ENCODE data around the gene ZXDB.
"Not testable (repeated sequence)": the region's sequence is repeated elsewhere in the genome, so short reads cannot be mapped to it uniquely, and the experiment has no call there.

The ZXDB gene

DNA sequence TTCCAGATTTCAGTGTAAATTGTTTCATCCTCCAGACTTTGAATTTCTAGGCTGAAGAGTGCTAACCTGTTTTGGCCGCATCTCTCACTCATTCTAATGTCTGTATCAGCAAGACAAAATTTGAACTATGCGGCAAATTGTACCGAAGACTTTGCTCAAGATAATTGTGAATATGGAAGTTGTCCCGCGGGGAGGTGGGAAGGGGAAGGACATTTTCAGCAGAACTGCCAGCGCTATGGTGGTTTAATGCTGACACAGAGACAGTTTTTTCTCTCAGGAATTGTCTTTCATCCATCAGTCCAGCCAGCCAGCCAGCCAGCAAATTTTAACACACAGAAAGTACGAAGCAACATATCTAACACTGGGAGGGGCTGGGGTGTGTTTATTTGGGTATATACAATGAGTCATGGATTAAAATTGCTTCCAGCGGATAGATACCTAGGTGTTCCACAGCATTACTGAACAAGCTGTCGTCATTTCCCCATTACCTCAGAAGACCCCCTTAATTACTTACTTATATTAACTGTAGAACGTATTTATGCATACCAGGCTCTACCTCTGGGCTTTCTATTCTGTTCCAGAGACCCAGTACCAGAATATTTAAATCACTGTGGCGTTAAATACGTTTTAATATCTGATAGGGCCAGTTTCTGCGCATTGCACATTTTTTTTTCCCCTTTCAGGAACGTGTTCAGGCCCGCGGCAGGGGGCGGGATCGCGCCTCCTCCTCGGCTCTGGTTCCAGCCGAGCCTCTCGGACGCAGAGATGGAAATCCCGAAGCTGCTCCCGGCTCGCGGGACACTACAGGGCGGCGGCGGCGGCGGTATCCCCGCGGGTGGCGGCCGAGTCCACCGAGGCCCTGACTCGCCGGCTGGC lies at the start of gene ZXDB:
Gene ZXDB, plus strand, starts transcription at position 728 of the 876 bp plus-strand sequence. Its CDS starts 38 bp downstream, at position 766.
- peak; percentile 13 for DNase-seq

DNA sequence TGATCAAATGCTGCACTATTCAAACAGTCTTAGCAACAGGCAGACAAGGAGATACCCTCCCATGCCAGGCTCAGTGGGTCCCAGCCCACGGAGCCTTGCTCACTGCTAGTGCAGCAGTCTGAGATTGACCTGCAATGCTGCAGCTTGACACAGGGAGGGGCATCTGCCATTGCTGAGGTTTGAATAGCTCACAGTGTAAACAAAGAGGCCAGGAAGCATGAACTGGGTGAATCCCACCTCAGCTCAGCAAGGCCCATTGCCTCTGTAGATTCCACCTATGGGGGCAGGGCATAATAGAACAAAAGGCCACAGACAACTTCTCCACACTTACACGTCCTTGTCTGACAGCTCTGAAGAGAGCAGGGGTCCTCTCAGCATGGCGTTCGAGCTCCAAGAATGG lies 26.6 kb upstream of the ZXDB start:
- no peak for DNase-seq

DNA sequence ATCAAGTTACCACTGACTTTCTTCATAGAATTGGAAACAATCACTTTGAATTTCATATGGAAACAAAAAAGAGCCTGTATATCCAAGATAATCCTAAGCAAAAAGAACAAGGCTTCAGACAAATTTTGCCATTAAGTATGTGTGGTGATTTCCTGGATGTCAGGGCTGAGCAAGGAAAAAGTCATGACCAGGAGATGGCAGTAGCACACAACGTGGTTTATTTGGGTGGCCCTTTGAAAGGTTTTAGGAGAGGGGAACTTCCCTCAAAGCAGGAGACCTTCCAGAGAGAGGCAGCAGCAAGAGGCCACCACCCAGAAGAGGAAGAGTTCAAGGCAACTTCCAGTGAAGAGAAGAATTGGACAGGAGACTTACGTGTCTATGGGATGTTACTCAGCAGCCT lies 18.1 kb upstream of the ZXDB start:
- DNase-seq = peak; percentile 22

DNA sequence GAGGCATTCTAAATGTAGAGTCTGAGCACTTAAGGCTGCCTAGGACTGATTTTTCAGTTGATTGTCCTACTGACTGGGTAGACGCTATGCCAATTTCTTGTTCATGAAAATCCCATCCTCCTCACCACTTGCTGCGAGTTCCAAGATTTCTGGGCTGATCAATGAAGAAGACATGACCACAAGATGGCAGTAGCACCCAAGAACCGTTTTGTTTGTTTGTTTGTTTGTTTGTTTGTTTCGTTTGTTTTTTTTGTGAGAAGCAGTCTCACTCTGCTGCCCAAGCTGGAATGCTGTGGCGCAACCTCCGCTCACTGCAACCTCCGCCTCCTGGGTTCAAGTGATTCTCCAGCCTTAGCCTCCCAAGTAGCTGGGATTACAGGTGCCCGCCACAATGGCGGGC lies 8.9 kb upstream of the ZXDB start:
- DNase-seq = not testable (repeated sequence)

DNA sequence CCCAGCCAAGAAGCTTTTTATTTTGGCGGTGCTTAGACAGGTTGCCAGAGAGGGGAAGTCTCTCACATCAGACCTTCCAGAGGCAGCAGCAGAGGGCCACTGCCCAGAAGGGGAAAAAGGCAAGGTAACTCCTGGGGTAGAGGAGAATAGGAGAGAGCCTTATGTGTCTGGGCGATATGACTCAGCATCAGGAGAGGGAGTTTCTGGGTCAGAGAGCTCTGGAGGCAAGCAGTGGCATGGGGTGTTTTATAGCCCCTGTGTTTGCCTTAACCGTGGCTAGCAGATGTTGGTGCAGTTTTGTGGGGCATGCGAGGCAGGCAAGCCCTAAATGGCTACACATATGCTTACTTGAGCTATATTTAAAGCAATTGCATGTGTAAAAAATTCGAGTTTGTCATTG lies 8.3 kb upstream of the ZXDB start:
- no peak for DNase-seq

DNA sequence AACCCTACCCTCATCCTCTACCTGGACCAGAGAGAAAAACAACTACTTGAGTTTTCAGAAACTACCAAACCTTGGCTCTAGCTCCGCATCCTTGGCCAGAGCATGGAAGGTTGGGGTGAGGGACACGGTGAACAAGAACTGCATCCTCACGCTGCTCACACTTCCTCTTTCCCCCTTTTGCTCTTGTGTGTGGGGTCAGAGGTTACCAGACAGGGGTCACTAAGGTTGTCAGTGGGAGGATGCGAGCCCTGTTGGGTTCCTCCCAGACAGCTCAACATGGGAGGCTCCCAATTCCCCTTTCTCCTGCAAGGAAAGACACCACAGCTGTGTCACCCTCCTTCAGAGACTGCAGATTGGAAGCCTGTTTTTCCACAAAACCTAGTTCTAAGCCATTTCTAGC lies 5.5 kb upstream of the ZXDB start:
- DNase-seq = no peak

DNA sequence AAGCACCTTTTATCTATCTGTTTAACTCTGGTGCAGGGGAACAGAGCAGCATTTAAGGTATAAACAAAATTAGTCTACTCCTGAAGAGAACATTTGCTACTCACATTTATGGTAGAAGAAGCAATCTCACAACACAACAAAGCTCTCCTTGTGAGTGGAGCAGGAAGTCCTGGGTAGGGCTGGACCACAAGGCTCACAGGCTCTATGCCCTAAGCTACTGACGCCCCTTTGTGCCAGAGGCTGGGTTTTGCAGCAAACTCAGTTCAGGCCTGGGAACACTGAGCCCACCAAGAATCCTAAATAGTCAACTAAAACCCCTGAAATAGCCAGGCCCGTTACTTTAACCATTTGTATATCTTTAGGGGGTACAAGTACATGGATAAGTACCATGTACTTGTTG lies 4.7 kb upstream of the ZXDB start:
- no peak for DNase-seq

DNA sequence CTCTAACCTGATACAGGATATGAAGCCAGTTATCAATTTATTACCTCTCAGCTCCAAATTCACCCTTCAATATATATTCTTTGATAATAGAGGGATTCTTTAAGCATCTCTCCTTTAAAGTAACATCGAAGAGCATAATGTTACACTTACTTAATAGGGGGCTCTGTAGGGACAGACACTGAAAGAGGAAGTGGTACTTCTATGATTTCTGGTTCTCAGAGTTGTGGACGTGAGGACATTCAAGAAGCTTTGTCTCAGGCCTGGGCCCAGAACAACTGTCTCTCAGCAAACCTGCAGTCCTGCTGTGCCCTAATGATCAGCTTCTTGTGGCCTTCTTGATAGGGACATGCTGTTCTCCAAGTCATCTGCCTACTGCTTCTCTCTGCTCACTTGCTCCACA lies 4.2 kb upstream of the ZXDB start:
- no peak for DNase-seq

DNA sequence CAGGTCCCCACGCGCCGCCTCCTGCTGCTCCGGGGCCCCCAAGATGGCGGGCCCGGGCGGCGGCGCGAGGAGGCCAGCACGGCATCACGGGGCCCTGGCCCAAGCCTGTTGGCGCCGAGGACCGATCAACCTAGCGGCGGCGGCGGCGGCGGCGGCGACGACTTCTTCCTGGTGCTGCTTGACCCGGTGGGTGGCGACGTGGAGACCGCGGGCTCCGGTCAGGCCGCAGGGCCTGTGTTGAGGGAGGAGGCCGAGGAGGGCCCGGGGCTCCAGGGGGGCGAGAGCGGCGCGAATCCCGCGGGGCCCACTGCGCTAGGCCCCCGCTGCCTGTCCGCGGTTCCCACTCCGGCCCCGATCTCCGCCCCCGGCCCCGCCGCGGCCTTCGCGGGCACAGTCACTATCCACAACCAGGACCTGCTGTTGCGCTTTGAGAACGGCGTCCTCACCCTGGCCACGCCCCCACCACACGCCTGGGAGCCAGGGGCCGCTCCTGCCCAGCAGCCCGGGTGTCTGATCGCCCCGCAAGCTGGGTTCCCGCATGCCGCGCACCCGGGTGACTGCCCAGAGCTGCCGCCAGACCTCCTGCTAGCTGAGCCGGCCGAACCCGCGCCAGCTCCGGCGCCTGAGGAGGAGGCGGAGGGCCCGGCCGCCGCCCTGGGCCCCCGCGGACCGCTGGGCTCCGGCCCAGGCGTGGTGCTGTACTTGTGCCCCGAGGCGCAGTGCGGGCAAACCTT lies 516 bp downstream of the ZXDB start:
- not testable (repeated sequence) for DNase-seq

DNA sequence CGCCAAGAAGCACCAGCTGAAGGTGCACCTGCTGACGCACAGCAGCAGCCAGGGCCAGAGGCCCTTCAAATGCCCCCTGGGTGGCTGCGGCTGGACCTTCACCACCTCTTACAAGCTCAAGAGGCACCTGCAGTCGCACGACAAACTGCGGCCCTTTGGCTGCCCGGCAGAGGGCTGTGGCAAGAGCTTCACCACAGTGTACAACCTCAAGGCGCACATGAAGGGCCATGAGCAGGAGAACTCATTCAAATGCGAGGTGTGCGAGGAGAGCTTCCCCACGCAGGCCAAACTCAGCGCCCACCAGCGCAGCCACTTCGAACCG lies 1.0 kb downstream of the ZXDB start:
- DNase-seq = not testable (repeated sequence)

DNA sequence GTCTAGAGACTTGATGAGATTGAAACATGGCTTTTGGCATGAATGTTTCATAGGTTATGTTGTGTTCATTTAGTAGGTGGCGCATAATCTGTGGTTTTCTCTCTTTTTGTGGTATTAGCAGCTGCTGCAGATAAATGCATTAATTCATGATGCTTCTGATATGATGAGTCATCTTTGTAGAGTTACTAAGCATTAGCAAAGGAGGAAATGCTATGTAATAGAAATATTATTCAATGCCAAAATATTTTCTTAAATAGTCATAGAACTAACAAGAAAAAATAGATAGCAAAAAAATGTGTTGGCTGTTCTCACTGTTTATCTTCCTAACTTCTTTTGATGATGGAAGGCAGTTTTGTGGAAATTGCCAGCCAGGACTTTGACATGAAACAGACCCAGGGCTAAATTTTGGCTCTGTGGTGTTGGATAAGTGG lies 3.6 kb downstream of the ZXDB start:
- DNase-seq = no peak

DNA sequence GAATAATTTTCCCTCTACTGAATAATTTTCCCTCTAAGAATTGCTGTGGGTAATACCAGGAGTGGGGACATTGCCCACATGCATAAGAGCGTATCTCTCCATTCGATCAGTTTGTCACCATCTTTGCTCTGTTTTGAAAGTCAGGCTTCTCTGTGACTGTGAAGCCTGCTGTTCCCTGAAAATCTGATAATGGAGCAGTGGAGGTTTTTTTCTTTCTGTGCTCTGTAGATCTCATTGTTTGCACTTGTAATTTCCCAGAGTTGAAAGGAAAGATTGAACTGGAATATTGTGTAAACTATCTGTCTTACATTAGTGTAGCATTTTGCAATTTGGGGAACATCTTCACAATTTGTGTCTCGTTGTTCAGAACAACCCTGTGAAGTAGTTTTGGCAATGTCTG lies 4.3 kb downstream of the ZXDB start:
- no peak for DNase-seq

DNA sequence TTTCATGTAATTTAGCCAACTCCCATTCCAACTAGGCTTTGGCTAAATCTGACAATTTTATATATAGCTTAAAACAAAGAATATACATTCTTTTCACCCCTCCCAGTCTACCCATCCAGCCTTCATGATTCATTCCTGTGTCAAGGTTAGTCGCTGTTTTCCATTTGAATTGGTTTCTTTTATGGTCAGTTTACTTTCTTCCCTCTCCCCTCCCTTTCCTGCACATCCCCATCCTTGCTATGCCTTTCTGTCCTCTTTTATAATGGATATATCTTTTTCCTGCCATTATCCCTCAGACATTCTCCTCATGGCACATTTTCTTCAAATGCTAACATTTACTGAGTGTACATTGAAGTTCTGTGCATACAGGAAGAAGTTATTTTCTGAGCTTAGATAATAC lies 4.7 kb downstream of the ZXDB start:
- no peak for DNase-seq

DNA sequence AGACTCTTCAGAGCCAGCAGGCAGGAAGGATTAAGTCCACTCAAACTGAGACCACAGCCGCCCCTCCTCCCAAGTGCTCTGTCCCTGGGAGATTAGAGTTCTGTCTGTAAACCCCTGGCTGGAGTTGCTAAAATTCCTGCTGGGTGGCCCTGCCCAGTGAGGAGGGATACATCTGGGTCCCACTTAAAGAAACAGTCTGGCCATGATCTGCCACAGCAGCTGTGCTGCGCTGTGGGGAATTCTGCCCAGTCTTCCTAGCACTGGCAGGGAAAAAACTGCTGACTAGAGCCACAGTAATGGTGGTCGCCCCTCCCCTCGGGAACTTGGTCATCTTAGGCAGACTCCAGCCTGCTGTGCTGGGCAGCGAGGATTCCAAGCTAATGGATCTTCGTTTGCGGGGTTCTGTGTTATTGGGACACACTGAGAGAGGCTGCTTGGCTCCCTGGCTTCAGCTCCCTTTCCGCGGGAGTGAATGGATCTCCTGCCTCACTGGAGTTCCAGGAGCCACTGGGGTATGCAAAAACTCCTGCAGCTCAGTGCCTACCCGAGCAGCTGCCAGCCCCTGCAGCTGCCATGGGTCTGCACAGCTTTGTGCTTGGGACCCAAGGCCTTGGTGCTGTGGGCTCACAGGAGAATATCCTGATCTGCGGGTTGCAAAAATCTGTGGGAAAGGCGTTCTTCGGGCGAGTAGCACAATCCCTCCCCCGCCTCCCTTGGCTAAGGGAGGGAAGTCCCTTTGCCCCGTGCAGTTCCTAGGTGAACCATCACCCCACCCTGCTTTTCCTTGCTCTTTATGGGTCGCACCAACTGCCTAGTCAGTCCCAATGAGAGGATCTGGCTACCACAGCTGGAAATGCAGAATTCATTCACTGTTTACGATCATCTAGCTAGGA lies 15.7 kb downstream of the ZXDB start:
- DNase-seq = no peak

DNA sequence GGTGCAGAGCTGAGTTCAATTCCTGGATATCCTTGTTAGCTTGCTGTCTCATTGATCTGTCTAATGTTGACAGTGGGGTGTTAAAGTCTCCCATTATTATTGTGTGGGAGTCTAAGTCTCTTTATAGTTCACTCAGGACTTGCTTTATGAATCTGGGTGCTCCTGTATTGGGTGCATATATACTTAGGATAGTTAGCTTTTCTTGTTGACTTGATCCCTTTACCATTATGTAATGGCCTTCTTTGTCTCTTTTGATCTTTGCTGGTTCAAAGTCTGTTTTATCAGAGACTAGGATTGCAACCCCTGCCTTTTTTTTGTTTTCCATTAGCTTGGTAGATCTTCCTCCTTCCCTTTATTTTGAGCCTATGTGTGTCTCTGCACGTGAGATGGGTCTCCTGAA lies 21.5 kb downstream of the ZXDB start:
- not testable (repeated sequence) for DNase-seq

DNA sequence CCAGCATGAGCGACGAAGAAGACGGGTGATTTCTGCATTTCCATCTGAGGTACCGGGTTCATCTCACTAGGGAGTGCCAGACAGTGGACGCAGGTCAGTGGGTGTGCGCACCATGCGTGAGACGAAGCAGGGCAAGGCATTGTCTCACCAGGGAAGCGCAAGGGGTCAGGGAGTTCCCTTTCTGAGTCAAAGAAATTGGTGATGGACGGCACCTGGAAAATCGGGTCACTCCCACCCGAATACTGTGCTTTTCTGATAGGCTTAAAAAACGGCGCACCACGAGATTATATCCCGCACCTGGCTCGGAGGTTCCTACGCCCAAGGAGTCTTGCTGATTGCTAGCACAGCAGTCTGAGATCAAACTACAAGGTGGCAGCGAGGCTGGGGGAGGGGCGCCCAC lies 37.6 kb downstream of the ZXDB start:
- not testable (repeated sequence) for DNase-seq

DNA sequence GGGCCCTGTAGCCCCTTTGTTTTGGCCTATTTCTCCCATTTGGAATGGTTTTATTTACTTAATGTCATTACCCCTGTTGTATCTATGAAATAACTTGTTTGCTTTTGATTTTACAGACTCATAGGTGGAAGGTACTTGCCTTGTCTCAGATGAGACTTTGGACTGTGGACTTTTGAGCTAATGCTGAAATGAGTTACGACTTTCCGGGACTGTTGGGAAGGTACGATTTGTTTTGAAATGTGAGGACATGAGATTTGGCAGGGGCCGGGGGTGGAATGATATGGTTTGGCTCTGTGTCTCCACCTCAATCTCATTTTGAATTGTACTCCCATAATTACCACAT lies 48.8 kb downstream of the ZXDB start:
- no peak for DNase-seq

DNA sequence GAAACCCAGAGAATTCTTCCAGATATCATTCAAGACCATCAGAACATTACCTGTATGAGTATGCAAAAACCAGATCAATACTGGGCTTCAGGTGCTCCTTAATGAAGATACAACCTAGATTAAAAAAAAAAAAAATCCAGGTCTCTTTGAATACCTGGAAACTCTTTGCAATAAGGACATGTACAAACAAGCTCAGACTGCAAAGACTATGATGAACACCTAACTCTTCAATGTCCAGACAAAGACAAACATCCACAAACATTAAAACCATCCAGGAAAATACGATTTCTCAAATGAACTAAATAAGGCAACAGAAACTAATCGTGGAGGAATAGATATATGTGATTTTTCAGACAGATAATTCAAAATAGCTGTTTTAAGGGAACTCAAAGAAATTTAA lies 49.5 kb downstream of the ZXDB start:
- no peak for DNase-seq

DNA sequence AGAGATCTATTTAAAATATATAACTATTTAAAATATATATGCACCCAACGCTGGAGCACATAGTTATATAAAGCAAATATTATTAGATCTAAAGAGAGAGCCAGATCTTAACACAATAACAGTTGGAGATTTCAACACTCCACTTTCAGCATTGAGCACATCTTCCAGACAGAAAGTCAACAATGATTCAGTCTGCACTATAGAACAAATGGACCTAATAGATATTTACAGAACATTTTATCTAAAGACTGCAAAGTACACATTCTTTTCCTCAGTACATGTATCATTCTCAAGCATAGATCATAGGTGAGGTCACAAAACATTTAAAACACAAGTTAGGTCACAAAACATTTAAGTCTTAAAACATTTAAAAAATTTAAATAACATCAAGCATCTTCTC lies 51.9 kb downstream of the ZXDB start:
- DNase-seq = no peak

DNA sequence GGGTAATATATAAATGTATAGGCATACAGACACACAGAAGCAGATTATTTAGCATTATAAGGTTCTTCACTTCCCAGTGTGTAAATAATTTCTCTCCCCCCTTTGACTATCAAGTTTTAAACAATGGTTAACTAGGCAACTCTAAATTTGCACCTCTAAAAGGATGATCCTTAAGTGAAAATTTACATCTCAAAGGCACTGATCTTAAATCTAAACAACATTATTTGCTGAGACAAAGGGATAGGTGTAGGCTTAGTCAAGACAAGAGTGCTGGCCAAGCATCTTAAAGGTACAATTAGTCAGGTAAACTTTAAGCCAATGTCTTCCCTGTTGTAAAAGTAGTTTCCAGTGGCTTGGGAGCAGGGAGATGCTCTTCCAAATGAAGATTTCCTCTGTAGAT lies 55.2 kb downstream of the ZXDB start:
- DNase-seq = no peak
